HL-60 (cell line): ENCODE data around the gene SGCA.

Source experiments
- DNase-seq, 2 experiments: peaks; one replicate each; pipeline ENCODE4 v3.0.0-alpha.2; 2010 to 2020; ENCODE audit warnings: low read depth in 1 of 2, low spot score in 1 of 2
- H3K27ac ChIP-seq: fragments of 250-450 bp; sonication (Bioruptor Pico); replicated peaks from 2 replicates; pipeline ENCODE4 v1.5.1; 2020; ENCODE audit warnings: mild to moderate bottlenecking, moderate library complexity
- H3K27me3 ChIP-seq: fragments of 250-450 bp; sonication (Bioruptor Pico); 2 replicates; pipeline ENCODE4 v1.5.1; 2021; ENCODE audit warnings: mild to moderate bottlenecking, moderate library complexity; ENCODE audit not compliant: insufficient read depth, poor library complexity, severe bottlenecking
- H3K4me3 ChIP-seq: replicated peaks from 2 replicates; pipeline ENCODE4 v1.5.1; 2011; ENCODE audit warnings: mild to moderate bottlenecking, control low read depth, low read length; ENCODE audit not compliant: insufficient read depth
- GABPA ChIP-seq: IDR thresholded peaks from 2 replicates; pipeline ENCODE4 v1.6.1; 2012; ENCODE audit warnings: low read depth
- POLR2AphosphoS5 ChIP-seq: IDR thresholded peaks from 2 replicates; pipeline ENCODE4 v1.6.1; 2012; ENCODE audit warnings: low read depth
- SPI1 ChIP-seq: IDR thresholded peaks from 2 replicates; pipeline ENCODE4 v1.6.1; 2012; ENCODE audit warnings: low read depth, mild to moderate bottlenecking, borderline replicate concordance
- TF ChIP-seq, protein P1 (sequence below): IDR thresholded peaks from 2 replicates; pipeline ENCODE4 v1.6.1; 2012; ENCODE audit warnings: low read depth; ENCODE audit not compliant: insufficient replicate concordance
- TF ChIP-seq, protein P2 (sequence below): IDR thresholded peaks from one replicate; pipeline ENCODE4 v1.5.1; 2011; ENCODE audit warnings: low read length, control low read depth, inconsistent platforms; ENCODE audit not compliant: insufficient read depth

Gene SGCA

DNA sequence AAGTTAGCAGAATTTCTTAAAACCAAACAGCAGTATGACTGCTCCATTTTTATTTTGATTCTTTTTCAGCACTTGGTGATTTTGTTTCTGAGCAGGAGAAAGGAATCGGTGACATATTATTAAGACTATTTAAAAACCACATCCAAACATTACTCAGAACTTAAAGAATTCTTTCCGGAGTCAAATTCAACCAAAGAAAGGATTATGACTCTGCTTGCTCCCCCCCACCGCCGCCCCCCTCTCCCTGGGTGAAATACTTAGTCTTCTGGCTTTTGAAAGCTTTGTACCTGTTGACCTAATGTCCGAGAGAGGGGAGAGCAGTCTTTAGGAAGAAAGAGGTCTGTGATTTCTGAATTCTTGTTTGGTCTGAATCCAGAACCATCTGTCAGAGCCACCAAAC, 53.5 kb downstream of the SGCA start:
- no peak for DNase-seq
- TF ChIP-seq GABPA (no peak), SPI1 (no peak), POLR2AphosphoS5 (no peak)
- TF ChIP-seq, protein P1, sequence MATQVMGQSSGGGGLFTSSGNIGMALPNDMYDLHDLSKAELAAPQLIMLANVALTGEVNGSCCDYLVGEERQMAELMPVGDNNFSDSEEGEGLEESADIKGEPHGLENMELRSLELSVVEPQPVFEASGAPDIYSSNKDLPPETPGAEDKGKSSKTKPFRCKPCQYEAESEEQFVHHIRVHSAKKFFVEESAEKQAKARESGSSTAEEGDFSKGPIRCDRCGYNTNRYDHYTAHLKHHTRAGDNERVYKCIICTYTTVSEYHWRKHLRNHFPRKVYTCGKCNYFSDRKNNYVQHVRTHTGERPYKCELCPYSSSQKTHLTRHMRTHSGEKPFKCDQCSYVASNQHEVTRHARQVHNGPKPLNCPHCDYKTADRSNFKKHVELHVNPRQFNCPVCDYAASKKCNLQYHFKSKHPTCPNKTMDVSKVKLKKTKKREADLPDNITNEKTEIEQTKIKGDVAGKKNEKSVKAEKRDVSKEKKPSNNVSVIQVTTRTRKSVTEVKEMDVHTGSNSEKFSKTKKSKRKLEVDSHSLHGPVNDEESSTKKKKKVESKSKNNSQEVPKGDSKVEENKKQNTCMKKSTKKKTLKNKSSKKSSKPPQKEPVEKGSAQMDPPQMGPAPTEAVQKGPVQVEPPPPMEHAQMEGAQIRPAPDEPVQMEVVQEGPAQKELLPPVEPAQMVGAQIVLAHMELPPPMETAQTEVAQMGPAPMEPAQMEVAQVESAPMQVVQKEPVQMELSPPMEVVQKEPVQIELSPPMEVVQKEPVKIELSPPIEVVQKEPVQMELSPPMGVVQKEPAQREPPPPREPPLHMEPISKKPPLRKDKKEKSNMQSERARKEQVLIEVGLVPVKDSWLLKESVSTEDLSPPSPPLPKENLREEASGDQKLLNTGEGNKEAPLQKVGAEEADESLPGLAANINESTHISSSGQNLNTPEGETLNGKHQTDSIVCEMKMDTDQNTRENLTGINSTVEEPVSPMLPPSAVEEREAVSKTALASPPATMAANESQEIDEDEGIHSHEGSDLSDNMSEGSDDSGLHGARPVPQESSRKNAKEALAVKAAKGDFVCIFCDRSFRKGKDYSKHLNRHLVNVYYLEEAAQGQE: no peak
- TF ChIP-seq, protein P2, sequence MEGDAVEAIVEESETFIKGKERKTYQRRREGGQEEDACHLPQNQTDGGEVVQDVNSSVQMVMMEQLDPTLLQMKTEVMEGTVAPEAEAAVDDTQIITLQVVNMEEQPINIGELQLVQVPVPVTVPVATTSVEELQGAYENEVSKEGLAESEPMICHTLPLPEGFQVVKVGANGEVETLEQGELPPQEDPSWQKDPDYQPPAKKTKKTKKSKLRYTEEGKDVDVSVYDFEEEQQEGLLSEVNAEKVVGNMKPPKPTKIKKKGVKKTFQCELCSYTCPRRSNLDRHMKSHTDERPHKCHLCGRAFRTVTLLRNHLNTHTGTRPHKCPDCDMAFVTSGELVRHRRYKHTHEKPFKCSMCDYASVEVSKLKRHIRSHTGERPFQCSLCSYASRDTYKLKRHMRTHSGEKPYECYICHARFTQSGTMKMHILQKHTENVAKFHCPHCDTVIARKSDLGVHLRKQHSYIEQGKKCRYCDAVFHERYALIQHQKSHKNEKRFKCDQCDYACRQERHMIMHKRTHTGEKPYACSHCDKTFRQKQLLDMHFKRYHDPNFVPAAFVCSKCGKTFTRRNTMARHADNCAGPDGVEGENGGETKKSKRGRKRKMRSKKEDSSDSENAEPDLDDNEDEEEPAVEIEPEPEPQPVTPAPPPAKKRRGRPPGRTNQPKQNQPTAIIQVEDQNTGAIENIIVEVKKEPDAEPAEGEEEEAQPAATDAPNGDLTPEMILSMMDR: no peak
- Histone ChIP-seq H3K4me3 (no peak overlapping the region), H3K27ac (no peak overlapping the region), H3K27me3 (no peaks in the 10 kb centered on the region)

DNA sequence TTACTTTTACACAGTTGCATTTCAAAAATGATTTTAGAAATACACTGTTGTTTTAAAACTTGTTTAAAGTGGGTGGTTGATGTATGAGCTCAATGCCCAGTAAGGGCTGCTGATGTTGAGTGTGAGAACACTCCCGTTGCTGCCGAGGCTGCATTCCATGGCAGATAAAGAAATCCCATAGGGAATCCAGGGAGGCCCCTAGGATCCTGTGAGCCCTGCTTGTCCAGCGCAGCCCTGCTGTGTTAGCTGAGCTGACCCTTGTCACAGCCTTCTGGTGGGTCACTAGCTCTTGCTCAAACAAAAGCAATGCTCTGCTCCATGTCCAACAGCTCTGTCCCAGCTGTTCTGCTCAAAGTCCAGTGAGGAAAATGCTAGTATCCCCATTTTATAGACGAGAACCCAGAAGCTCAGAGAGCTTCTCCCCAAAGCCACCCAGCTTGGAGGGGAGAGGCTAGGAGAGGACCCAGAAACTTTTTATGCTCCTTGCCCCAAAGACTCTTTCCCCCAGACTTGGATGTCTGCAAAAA, 54.2 kb downstream of the SGCA start:
- Histone ChIP-seq H3K4me3 (no peak overlapping the region), H3K27me3 (no peaks in the 10 kb centered on the region), H3K27ac (no peak overlapping the region)
- no peak for DNase-seq
- TF ChIP-seq, protein P1: no peak
- no peak for TF ChIP-seq SPI1

DNA sequence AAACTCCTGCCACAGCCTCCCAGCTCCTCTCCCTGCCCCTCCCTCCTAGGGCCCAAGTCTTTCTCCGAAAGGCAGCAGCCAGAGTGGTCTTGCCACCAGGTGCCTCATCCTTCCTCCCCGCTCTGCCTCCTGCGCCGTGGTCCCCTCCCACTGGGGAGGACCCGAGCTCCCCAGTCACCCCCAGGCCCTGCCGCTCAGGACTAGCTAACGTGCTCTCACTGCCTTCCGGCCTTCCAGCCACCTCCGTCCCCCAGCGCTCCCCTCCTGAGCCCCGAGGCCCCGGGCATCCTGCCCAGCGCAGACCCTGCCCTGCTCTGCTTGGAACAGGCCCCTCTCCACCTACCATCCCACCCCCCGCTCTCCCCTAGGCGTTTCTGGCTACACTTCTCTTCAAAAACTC, 55.0 kb downstream of the SGCA start:
- H3K27me3 ChIP-seq: no peaks in the 10 kb centered on the region
- peak overlapping the region; percentile 2 for H3K27ac ChIP-seq
- TF ChIP-seq, protein P2: no peak
- TF ChIP-seq SPI1: no peak
- no peak for TF ChIP-seq GABPA
- TF ChIP-seq, protein P1: no peak
- TF ChIP-seq POLR2AphosphoS5: no peak
- no peak overlapping the region for H3K4me3 ChIP-seq
- no peak for DNase-seq
